ENCODE data around the gene BLOC1S1.
"Not testable (repeated sequence)": the region's sequence is repeated elsewhere in the genome, so short reads cannot be mapped to it uniquely, and the experiment has no call there.

BLOC1S1 gene

DNA sequence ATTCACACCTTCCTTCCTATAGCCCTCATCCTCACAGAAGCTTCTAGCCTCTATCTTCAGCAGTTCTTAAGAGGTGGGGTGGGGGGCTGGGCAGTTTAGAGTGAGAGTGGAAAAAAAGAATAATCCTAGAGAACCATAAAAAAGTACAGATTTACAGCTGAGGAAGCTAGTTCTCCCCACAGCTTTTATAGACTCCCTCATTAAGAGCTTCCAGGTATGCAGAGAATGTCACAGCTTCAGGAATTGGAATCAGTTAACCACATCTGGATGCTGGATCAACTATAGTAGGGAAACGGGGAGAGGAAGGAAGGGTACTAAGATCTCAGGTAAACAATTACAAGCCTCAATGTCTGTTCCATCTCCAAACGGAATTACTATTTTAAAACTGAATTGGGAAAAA is 39.4 kb downstream of the BLOC1S1 start:
- Histone ChIP-seq H3K27me3 (replicated peaks) (no peaks in the 10 kb centered on the region), H3K4me3 (ENCODE audit: low read depth, low read length) (no peak overlapping the region), H3K27ac (no peak overlapping the region), H3K36me3 (replicated peaks) (peaks cover 56% of the 10 kb centered on the region)
- DNase-seq, result no peak
- in situ Hi-C loops (cut with HindIII; ENCODE audit: low pct_ligation_motif_present, low sequenced_read_pairs), result loop anchor here (10.0 kb wide), 1 partner anchor 200 kb away; no protein-coding TSS in a partner anchor
- TF ChIP-seq, protein P1, sequence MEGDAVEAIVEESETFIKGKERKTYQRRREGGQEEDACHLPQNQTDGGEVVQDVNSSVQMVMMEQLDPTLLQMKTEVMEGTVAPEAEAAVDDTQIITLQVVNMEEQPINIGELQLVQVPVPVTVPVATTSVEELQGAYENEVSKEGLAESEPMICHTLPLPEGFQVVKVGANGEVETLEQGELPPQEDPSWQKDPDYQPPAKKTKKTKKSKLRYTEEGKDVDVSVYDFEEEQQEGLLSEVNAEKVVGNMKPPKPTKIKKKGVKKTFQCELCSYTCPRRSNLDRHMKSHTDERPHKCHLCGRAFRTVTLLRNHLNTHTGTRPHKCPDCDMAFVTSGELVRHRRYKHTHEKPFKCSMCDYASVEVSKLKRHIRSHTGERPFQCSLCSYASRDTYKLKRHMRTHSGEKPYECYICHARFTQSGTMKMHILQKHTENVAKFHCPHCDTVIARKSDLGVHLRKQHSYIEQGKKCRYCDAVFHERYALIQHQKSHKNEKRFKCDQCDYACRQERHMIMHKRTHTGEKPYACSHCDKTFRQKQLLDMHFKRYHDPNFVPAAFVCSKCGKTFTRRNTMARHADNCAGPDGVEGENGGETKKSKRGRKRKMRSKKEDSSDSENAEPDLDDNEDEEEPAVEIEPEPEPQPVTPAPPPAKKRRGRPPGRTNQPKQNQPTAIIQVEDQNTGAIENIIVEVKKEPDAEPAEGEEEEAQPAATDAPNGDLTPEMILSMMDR (IDR thresholded peaks at IDR 0.05; ENCODE audit: low read depth, low read length, missing control alignments), result no peak

DNA sequence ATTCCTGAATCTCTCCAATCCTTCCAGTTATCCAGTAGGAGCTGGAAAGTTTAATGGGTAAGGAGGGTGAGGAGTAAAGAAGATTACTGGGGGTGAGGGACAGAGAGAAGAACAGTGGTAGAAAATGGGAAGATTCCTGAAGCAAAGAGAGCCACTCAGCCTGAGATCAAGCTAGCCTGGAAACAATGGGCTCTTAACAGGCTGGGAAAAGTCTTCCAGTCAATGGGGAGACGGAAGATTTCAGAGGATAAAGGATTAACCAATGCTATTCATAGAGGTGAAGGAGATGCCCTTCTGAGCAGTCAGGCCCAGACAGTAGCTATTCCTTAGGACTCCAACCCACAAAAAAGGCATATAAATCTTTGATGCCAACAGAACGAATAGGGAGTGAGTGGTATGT is 41.9 kb downstream of the BLOC1S1 start:
- Histone ChIP-seq H3K4me3 (ENCODE audit: low read depth, low read length) (no peak overlapping the region), H3K36me3 (replicated peaks) (peaks cover 69% of the 10 kb centered on the region), H3K27ac (no peak overlapping the region), H3K27me3 (replicated peaks) (no peaks in the 10 kb centered on the region)
- TF ChIP-seq, protein P1 (IDR thresholded peaks at IDR 0.05; ENCODE audit: low read depth, low read length, missing control alignments), result no peak
- in situ Hi-C loops (cut with HindIII; ENCODE audit: low pct_ligation_motif_present, low sequenced_read_pairs), result loop anchor here (10.0 kb wide), 1 partner anchor 197 kb away; no protein-coding TSS in a partner anchor
- DNase-seq, result no peak

DNA sequence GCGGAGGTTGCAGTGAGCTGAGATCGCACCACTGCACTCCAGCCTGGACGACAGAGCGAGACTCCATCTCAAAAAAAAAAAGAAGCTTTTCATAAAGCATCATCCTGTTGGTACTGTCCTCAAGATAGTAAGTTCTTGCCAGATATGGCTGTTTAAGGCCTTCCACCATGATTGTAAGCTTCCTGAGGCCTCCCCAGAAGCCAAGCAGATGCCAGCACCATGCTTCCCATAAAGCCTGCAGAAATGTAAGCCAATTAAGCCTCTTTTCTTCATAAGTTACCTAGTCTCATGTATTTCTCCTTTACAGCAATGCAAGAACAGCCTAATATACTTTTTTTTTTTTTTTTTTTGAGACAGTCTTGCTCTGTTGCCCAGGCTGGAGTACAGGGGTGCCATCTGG is 42.7 kb downstream of the BLOC1S1 start:
- H3K36me3 ChIP-seq (replicated peaks), result peaks cover 67% of the 10 kb centered on the region
- in situ Hi-C loops (cut with HindIII; ENCODE audit: low pct_ligation_motif_present, low sequenced_read_pairs), result loop anchor here (10.0 kb wide), 1 partner anchor 196 kb away; no protein-coding TSS in a partner anchor
- not testable (repeated sequence) for H3K27me3 ChIP-seq (replicated peaks); H3K27ac ChIP-seq; H3K4me3 ChIP-seq (ENCODE audit: low read depth, low read length); DNase-seq

DNA sequence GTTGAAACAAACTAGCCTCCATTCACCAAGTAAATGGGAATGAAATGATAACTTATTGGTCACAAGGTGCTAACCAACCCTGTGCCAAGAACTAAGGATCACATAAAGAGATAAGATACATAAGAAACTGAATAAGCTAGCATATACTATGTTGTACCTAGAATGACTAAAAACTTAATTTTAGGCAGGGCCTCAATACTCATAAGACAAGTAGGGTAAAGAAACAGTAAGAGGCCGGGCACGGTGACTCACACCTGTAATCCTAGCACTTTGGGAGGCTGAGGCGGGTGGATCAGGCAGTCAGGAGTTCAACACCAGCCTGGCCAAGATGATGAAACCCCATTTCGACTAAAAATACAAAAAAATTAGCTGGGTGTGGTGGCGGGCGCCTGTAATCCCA is 44.8 kb downstream of the BLOC1S1 start:
- no peak overlapping the region for H3K4me3 ChIP-seq (ENCODE audit: low read depth, low read length)
- H3K27me3 ChIP-seq (replicated peaks), result no peaks in the 10 kb centered on the region
- no peak for DNase-seq
- no peak overlapping the region for H3K27ac ChIP-seq
- in situ Hi-C loops (cut with HindIII; ENCODE audit: low pct_ligation_motif_present, low sequenced_read_pairs), result no loop called here
- TF ChIP-seq, protein P1 (IDR thresholded peaks at IDR 0.05; ENCODE audit: low read depth, low read length, missing control alignments), result no peak
- H3K36me3 ChIP-seq (replicated peaks), result peaks cover 61% of the 10 kb centered on the region

DNA sequence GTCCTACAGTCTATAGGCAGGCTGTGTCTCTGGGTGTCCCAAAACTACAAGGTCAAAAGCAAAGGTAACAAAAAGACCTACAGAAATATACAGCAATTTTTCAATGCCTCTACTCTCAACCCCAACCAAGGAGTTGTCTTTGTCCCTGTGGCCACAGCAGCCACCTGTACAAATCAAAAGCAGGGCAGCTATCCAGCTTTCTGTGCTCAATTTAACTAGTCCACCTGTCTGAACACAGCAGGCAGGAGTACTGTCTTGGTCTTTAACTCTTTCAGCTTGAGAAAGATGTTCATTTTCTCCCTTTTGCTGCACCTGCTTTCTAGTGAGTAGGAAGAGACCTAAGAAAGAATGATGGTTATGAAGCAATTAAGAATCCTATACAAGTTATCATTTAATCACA is 46.8 kb downstream of the BLOC1S1 start:
- no peak for DNase-seq
- Histone ChIP-seq H3K27me3 (replicated peaks) (no peaks in the 10 kb centered on the region), H3K27ac (no peak overlapping the region), H3K4me3 (ENCODE audit: low read depth, low read length) (no peak overlapping the region), H3K36me3 (replicated peaks) (peaks cover 52% of the 10 kb centered on the region)
- in situ Hi-C loops (cut with HindIII; ENCODE audit: low pct_ligation_motif_present, low sequenced_read_pairs), result no loop called here
- TF ChIP-seq, protein P1 (IDR thresholded peaks at IDR 0.05; ENCODE audit: low read depth, low read length, missing control alignments), result no peak

DNA sequence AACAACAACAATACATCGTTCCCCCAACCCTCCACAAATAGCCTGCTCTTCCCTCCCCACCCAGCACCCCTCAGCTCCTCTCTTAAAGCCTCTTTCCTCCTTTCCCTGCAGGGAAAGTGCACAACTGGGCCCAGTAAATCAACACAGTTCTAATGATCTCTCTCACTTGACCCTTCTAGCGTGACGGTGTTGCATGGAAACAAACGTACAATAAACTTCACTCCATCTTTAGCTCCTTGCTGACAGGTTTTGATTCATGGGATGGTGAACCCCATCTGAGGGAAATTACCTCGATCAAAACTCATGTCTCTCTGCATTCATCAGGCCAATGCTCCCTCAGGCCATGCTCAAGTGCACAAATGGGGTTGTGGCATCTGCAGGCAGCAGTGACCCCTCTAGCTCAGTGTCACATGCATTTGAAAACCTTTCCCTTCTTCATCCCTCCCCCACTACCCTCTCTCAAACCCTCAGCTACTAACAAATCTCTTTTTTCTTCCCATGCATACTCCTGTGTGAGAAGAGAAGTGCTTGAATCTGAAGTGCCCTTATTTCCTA is 50.0 kb downstream of the BLOC1S1 start:
- H3K27me3 ChIP-seq (replicated peaks), result no peaks in the 10 kb centered on the region
- in situ Hi-C loops (cut with HindIII; ENCODE audit: low pct_ligation_motif_present, low sequenced_read_pairs), result no loop called here
- peaks cover 36% of the 10 kb centered on the region for H3K36me3 ChIP-seq (replicated peaks)
- TF ChIP-seq, protein P1 (IDR thresholded peaks at IDR 0.05; ENCODE audit: low read depth, low read length, missing control alignments), result no peak
- no peak for DNase-seq
- no peak overlapping the region for H3K4me3 ChIP-seq (ENCODE audit: low read depth, low read length)
- H3K27ac ChIP-seq, result no peak overlapping the region

All from brain microvascular endothelial cell (primary cell).